HCT116 (cell line): ENCODE measurements around the gene CLRN1. TPM values are rescaled to one million over a fixed set of nuclear protein-coding genes. Genes with fewer than 3 reads are reported as not detected.

Experiments used
- ATAC-seq: fragments of 200-7000 bp; cut with Tn5 transposase; 2 replicates; pipeline ENCODE4 v1.9.1; 2020; ENCODE audit warnings: mild to moderate bottlenecking, moderate library complexity
- BruUV-seq: library from RNA; stranded (reverse); fragments of 400-500 nt; replicated peaks from 2 replicates; lab custom pipeline; 2021; lab: Mats Ljungman, UMichigan
- CTCF ChIA-PET: fragments of 300-600 bp; sonication (Branson Sonifier 250); formaldehyde crosslinking; loops from one replicate; lab custom pipeline; 2021; ENCODE audit warnings: antibody characterized with exemption; lab: Charles Lee
- POLR2A ChIA-PET: fragments of 300-600, 350-600 bp; sonication (Branson Sonifier 250); formaldehyde crosslinking; loops from one replicate; lab custom pipeline; 2021; ENCODE audit warnings: antibody characterized with exemption; lab: Charles Lee
- RAD21 ChIA-PET, 2 experiments: fragments of 300-600 bp; sonication (Branson Sonifier 250); formaldehyde crosslinking; loops; one replicate each; lab custom pipeline; 2023; ENCODE audit warnings: low total read pairs in 2 of 2; ENCODE audit not compliant: uncharacterized antibody in 2 of 2, unreplicated experiment in 2 of 2, low non-redundant PET in 1 of 2; lab: Charles Lee
- DNase-seq: peaks from one replicate; pipeline ENCODE4 v3.0.0-alpha.2; 2010; ENCODE audit warnings: low read depth, low spot score
- H2AFZ ChIP-seq: fragments of 200-600 bp; shearing (Covaris generic), sonication (generic); 2 replicates; pipeline ENCODE4 v1.6.1; 2017; ENCODE audit warnings: low read depth, mixed run types, mixed read lengths, antibody characterized with exemption, low read length; ENCODE audit not compliant: poor library complexity, severe bottlenecking
- H3K27ac ChIP-seq: 2 replicates; pipeline ENCODE4 v1.5.1; 2012; ENCODE audit warnings: low read depth, low read length
- H3K27me3 ChIP-seq: fragments of 200-600 bp; sonication (generic); 2 replicates; pipeline ENCODE4 v1.6.1; 2016; ENCODE audit warnings: mixed run types, low read length, mixed read lengths; ENCODE audit not compliant: insufficient read depth
- H3K36me3 ChIP-seq, 2 experiments: fragments of 200-500 bp in 1 of 2; fragments of 200-600 bp in 1 of 2; sonication (Bioruptor generic) in 1 of 2; sonication (generic) in 1 of 2; 2 replicates each; pipeline versions ENCODE4 v1.5.1 to v1.6.1; 2014 to 2016; ENCODE audit warnings: low read length in 2 of 2, inconsistent platforms in 1 of 2, mixed read lengths in 1 of 2, mixed run types in 1 of 2; ENCODE audit not compliant: insufficient read depth in 2 of 2, control insufficient read depth in 1 of 2
- H3K4me1 ChIP-seq, 2 experiments: fragments of 200-600 bp in 1 of 2; sonication (generic) in 1 of 2; 2 replicates each; pipeline versions ENCODE4 v1.5.1 to v1.6.1; 2012 to 2017; ENCODE audit warnings: low read length in 2 of 2, inconsistent platforms in 1 of 2, mild to moderate bottlenecking in 1 of 2, mixed read lengths in 1 of 2, mixed run types in 1 of 2, moderate library complexity in 1 of 2; ENCODE audit not compliant: insufficient read depth in 2 of 2, control insufficient read depth in 1 of 2
- H3K4me2 ChIP-seq: fragments of 200-600 bp; sonication (generic); 2 replicates; pipeline ENCODE4 v1.6.1; 2017; ENCODE audit warnings: mixed run types, low read length, mixed read lengths
- H3K4me3 ChIP-seq, 2 experiments: fragments of 200-600 bp in 1 of 2; sonication (generic) in 1 of 2; replicated peaks in 1 of 2; 2 replicates each; pipeline ENCODE4 v1.5.1; 2011 to 2016; ENCODE audit warnings: low read length in 2 of 2, control low read depth in 1 of 2, low read depth in 1 of 2, mild to moderate bottlenecking in 1 of 2, mixed read lengths in 1 of 2, mixed run types in 1 of 2
- H3K79me2 ChIP-seq: fragments of 200-600 bp; sonication (generic); 2 replicates; pipeline ENCODE4 v1.6.1; 2017; ENCODE audit warnings: mild to moderate bottlenecking, mixed run types, low read length, moderate library complexity, mixed read lengths; ENCODE audit not compliant: insufficient read depth
- H3K9ac ChIP-seq: fragments of 200-600 bp; sonication (generic); 2 replicates; pipeline ENCODE4 v1.6.1; 2016; ENCODE audit warnings: low read length, mixed read lengths
- H3K9me2 ChIP-seq: fragments of 200-600 bp; sonication (generic), shearing (Covaris generic); 2 replicates; pipeline ENCODE4 v1.6.1; 2017; ENCODE audit warnings: mixed run types, mild to moderate bottlenecking, moderate library complexity; ENCODE audit not compliant: insufficient read depth
- H3K9me3 ChIP-seq, 2 experiments: fragments of 200-500 bp in 1 of 2; fragments of 200-600 bp in 1 of 2; sonication (Bioruptor generic) in 1 of 2; sonication (generic) in 1 of 2; 2 replicates each; pipeline ENCODE4 v1.6.1; 2014 to 2017; ENCODE audit warnings: low read length in 2 of 2, mixed read lengths in 2 of 2, inconsistent platforms in 1 of 2, low read depth in 1 of 2, mild to moderate bottlenecking in 1 of 2, mixed run types in 1 of 2, moderate library complexity in 1 of 2; ENCODE audit not compliant: control insufficient read depth in 1 of 2, insufficient read depth in 1 of 2
- H4K20me1 ChIP-seq: fragments of 200-600 bp; sonication (generic), shearing (Covaris generic); 2 replicates; pipeline ENCODE4 v1.6.1; 2017; ENCODE audit warnings: mixed run types, mild to moderate bottlenecking, moderate library complexity; ENCODE audit not compliant: insufficient read depth
- ATF3 ChIP-seq: IDR thresholded peaks from 2 replicates; pipeline ENCODE4 v1.6.1; 2012
- EGR1 ChIP-seq: IDR thresholded peaks from 2 replicates; pipeline ENCODE4 v1.6.1; 2012; ENCODE audit warnings: low read depth
- ELF1 ChIP-seq: IDR thresholded peaks from 2 replicates; pipeline ENCODE4 v1.6.1; 2012; ENCODE audit warnings: low read depth, borderline replicate concordance
- EZH2 ChIP-seq: fragments of 200-600 bp; sonication (generic); IDR thresholded peaks from 2 replicates; pipeline ENCODE4 v1.6.1; 2017; ENCODE audit warnings: antibody characterized with exemption, mixed run types
- EZH2phosphoT487 ChIP-seq: fragments of 200-600 bp; IDR thresholded peaks from 2 replicates; pipeline ENCODE4 v1.6.1; 2018; ENCODE audit warnings: antibody characterized with exemption, borderline replicate concordance
- POLR2A ChIP-seq: IDR thresholded peaks from 2 replicates; pipeline ENCODE4 v1.7.0; 2011; ENCODE audit warnings: borderline replicate concordance; ENCODE audit not compliant: insufficient read depth, insufficient read length; ENCODE audit errors: extremely low read depth
- REST ChIP-seq: IDR thresholded peaks from 2 replicates; pipeline ENCODE4 v1.6.1; 2012; ENCODE audit warnings: low read depth
- SP1 ChIP-seq: IDR thresholded peaks from 2 replicates; pipeline ENCODE4 v1.6.1; 2012; ENCODE audit warnings: low read depth
- ZFX ChIP-seq: fragments of 450-650 bp; IDR thresholded peaks from 2 replicates; pipeline ENCODE4 v1.6.1; 2017
- intact Hi-C: fragments of 100-400 bp; cut with micrococcal nuclease; formaldehyde crosslinking; loops from 2 replicates; pipeline ENCODE4 v1.10.0; 2022
- total RNA-seq: library from RNA; stranded (reverse); gene quantifications from one replicate; pipeline ENCODE4 v1.2.1, GENCODE V29; 2021; ENCODE audit not compliant: unreplicated experiment
- TF ChIP-seq, protein P1 (sequence below), 3 experiments: fragments of 200-600 bp in 1 of 3; sonication (generic) in 1 of 3; IDR thresholded peaks in 2 of 3; conservative IDR thresholded peaks in 1 of 3; 2 replicates each; pipeline ENCODE4 v1.5.1; 2012 to 2017; ENCODE audit warnings: low read depth in 2 of 3, low read length in 2 of 3, antibody characterized with exemption in 1 of 3, borderline replicate concordance in 1 of 3, control low read depth in 1 of 3, mild to moderate bottlenecking in 1 of 3, mixed read lengths in 1 of 3, mixed run types in 1 of 3, moderate library complexity in 1 of 3; ENCODE audit not compliant: insufficient read depth in 1 of 3

CLRN1 gene
- total RNA-seq, 1 experiment from 2014 or later, result not detected

DNA sequence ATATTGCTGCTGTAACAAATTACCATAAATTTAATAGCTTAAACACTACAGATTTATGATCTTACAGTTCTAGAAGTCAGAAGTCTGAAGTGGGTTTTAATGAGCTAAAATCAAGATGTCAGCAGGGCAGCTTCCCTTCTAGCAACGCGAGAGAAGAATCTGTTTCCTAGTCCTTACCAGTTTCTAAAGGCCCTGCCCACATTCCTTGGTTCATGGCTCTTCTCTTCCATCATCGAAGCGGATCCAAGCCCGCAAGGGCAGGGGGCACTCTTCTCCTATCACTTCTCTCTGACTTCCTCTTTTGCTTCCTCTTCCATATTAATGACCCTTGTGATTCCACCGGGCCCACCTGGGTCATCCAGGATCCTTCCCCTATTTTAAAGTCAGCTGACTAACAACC lies 83.4 kb downstream of the CLRN1 start:
- Histone ChIP-seq H3K27me3 (peaks cover 1% of the 10 kb centered on the region; the same call in 1 of the 2 replicates), H3K9ac (no peak overlapping the region), H3K36me3 (no peaks in the 10 kb centered on the region), H3K4me1 (no peaks in the 10 kb centered on the region), H3K9me2 (no peaks in the 10 kb centered on the region), H3K4me3 (no peak overlapping the region), H3K79me2 (no peaks in the 10 kb centered on the region), H3K9me3 (no peaks in the 10 kb centered on the region), H3K27ac (no peak overlapping the region), H3K4me2 (no peak overlapping the region), H4K20me1 (no peaks in the 10 kb centered on the region), H2AFZ (no peak overlapping the region)
- no peak for TF ChIP-seq EZH2phosphoT487
- TF ChIP-seq EZH2, result no peak
- no peak for TF ChIP-seq EGR1
- TF ChIP-seq POLR2A, result no peak
- TF ChIP-seq, protein P1, sequence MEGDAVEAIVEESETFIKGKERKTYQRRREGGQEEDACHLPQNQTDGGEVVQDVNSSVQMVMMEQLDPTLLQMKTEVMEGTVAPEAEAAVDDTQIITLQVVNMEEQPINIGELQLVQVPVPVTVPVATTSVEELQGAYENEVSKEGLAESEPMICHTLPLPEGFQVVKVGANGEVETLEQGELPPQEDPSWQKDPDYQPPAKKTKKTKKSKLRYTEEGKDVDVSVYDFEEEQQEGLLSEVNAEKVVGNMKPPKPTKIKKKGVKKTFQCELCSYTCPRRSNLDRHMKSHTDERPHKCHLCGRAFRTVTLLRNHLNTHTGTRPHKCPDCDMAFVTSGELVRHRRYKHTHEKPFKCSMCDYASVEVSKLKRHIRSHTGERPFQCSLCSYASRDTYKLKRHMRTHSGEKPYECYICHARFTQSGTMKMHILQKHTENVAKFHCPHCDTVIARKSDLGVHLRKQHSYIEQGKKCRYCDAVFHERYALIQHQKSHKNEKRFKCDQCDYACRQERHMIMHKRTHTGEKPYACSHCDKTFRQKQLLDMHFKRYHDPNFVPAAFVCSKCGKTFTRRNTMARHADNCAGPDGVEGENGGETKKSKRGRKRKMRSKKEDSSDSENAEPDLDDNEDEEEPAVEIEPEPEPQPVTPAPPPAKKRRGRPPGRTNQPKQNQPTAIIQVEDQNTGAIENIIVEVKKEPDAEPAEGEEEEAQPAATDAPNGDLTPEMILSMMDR (IDR thresholded peaks at IDR 0.05 in 2 of 3, conservative IDR thresholded peaks at IDR 0.05 in 1 of 3; ENCODE audit: borderline replicate concordance in 1 of 3, insufficient read depth in 1 of 3, low read depth in 2 of 3, low read length in 2 of 3), result no peak
- no peak for TF ChIP-seq SP1
- TF ChIP-seq REST, result no peak
- no peak for TF ChIP-seq ATF3
- TF ChIP-seq ELF1, result no peak
- TF ChIP-seq ZFX, result no peak
- intact Hi-C loops, result no loop called here
- no TSS peak for BruUV-seq
- ChIA-PET RAD21 (no interaction called here), POLR2A (no interaction called here), CTCF (no interaction called here)
- no peak for ATAC-seq
- no peak for DNase-seq
